ENCODE measurements around the gene EFL1.

DNA sequence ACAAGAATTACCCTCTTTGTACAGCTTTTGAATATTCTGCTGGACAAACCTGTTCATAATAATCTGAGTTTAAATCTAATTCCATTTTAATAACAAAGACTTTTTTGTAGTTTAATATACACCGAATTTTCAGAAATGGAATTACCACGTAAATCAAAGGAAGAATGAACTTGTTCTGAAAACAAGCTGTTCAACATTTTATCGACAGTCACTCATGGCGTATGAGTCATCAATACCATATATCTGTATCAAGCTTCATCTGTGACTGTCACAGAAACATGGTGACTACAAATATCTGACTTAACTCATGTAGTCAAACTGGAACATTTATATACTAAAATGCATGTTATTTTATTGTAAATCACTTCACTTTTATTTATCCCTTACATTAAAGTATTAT is 90.0 kb downstream of the EFL1 start:
- TF ChIP-seq, protein P1, sequence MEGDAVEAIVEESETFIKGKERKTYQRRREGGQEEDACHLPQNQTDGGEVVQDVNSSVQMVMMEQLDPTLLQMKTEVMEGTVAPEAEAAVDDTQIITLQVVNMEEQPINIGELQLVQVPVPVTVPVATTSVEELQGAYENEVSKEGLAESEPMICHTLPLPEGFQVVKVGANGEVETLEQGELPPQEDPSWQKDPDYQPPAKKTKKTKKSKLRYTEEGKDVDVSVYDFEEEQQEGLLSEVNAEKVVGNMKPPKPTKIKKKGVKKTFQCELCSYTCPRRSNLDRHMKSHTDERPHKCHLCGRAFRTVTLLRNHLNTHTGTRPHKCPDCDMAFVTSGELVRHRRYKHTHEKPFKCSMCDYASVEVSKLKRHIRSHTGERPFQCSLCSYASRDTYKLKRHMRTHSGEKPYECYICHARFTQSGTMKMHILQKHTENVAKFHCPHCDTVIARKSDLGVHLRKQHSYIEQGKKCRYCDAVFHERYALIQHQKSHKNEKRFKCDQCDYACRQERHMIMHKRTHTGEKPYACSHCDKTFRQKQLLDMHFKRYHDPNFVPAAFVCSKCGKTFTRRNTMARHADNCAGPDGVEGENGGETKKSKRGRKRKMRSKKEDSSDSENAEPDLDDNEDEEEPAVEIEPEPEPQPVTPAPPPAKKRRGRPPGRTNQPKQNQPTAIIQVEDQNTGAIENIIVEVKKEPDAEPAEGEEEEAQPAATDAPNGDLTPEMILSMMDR (IDR thresholded peaks at IDR 0.05): no peak
- TF ChIP-seq POLR2A (IDR thresholded peaks at IDR 0.05): no peak

Data from uterus (tissue), 2 donors.